Liver (tissue), 3 donors: ENCODE measurements around the gene KCNK13.

Source experiments
- ATF3 ChIP-seq: IDR thresholded peaks from 2 replicates; pipeline ENCODE4 v1.6.1; 2016; ENCODE audit warnings: antibody characterized with exemption
- CTCF ChIP-seq: fragments of 150-350 bp; IDR thresholded peaks from 2 replicates; pipeline ENCODE4 v1.5.1; 2017; ENCODE audit warnings: improper control_type of control experiment, low read depth, low read length; ENCODE audit not compliant: missing input control
- EGR1 ChIP-seq, 2 donors: IDR thresholded peaks; 2 replicates each; pipeline ENCODE4 v1.6.1; 2016 to 2018; ENCODE audit warnings: antibody characterized with exemption in 2 of 2, low read depth in 2 of 2
- GABPA ChIP-seq, 2 donors: IDR thresholded peaks in 1 of 2; conservative IDR thresholded peaks in 1 of 2; 2 replicates each; pipeline ENCODE4 v1.6.1; 2016; ENCODE audit warnings: antibody characterized with exemption in 2 of 2, mild to moderate bottlenecking in 1 of 2, moderate library complexity in 1 of 2
- JUND ChIP-seq, 2 donors: IDR thresholded peaks; 2 replicates each; pipeline ENCODE4 v1.6.1; 2016; ENCODE audit warnings: antibody characterized with exemption in 2 of 2
- REST ChIP-seq: IDR thresholded peaks from 2 replicates; pipeline ENCODE4 v1.6.1; 2016; ENCODE audit warnings: antibody characterized with exemption, mild to moderate bottlenecking
- RXRA ChIP-seq, 2 donors: IDR thresholded peaks; 2 replicates each; pipeline ENCODE4 v1.6.1; 2017 to 2018; ENCODE audit warnings: antibody characterized with exemption in 2 of 2, mild to moderate bottlenecking in 1 of 2
- SP1 ChIP-seq: IDR thresholded peaks from 2 replicates; pipeline ENCODE4 v1.6.1; 2018; ENCODE audit warnings: antibody characterized with exemption, mild to moderate bottlenecking
- YY1 ChIP-seq: IDR thresholded peaks from 2 replicates; pipeline ENCODE4 v1.6.1; 2016; ENCODE audit warnings: antibody characterized with exemption, mild to moderate bottlenecking
- ZBTB33 ChIP-seq: IDR thresholded peaks from 2 replicates; pipeline ENCODE4 v1.6.1; 2016; ENCODE audit warnings: antibody characterized with exemption
- donor health status: healthy.
- donor health status: healthy.

GRCh38 chr14:90107789-90108188, 46.0 kb downstream of the KCNK13 start:
- no peak for TF ChIP-seq CTCF
- TF ChIP-seq ATF3 = no peak
- no peak for TF ChIP-seq JUND (IDR thresholded peaks at IDR 0.05)
- no peak for TF ChIP-seq EGR1 (IDR thresholded peaks at IDR 0.05; ENCODE audit: low read depth in 2 of 2)
- no peak for TF ChIP-seq ZBTB33
- no peak for TF ChIP-seq REST
- TF ChIP-seq YY1 = no peak
- no peak for TF ChIP-seq RXRA (IDR thresholded peaks at IDR 0.05)
- TF ChIP-seq GABPA (IDR thresholded peaks at IDR 0.05 in 1 of 2, conservative IDR thresholded peaks at IDR 0.05 in 1 of 2) = no peak
- TF ChIP-seq SP1 = no peak
